ENCODE measurements around the gene PPBP.
A peak's percentile ranks its signal among the peaks of the same experiment; 100 is the strongest.

Gene PPBP, protein sequence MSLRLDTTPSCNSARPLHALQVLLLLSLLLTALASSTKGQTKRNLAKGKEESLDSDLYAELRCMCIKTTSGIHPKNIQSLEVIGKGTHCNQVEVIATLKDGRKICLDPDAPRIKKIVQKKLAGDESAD

GRCh38 chr4:73988061-73988460 lies at the start of gene PPBP:
PPBP (minus strand) TSS chr4:73988190; CDS start chr4:73988103, 87 bp downstream.
- peak in 1 of 3 donors; percentile 39 for DNase-seq

- peak in 1 of 3 donors; percentile 59 for DNase-seq
Measured at GRCh38 chr4:74037076-74037955, 49.3 kb upstream of the PPBP start.

DNA sequence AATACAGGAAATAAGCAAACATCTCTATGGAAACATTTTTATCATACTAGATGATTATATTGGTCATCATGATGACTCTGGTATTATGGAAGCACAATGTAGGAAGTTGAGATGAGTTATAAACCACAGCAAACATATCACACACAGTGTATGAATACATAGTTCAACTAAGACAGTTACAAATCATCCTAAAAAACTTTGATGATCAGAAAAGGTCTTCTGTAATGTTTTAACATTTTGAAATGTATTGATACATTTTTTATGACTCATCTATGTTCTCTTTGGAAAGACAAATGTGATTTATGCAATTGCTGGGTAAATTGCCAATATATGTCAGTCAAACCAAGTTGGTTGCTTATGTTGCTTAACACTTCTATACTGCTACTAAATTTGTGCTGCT lies 45.7 kb upstream of the PPBP start:
- DNase-seq = peak; percentile 42 to 90 (median 86)

DNA sequence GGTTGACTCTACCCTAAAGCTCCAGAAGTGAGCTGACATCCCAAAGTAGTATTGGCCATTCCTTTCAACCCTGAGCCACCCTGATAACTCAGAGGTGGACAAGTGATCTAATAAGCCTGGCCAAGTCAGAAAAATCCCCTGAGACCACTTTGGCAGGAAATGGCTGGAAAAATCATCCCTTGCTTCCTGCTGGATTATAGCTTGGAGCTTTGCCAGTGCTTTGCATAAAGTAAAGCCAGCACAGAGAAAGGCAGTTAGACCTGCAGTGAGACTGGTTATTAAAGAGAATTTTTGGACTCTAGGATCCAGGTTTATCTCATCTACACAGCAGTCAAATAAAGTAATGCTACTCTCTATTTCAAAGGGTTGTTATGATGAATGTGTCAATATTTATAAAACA lies 44.1 kb upstream of the PPBP start:
- no peak for DNase-seq

DNA sequence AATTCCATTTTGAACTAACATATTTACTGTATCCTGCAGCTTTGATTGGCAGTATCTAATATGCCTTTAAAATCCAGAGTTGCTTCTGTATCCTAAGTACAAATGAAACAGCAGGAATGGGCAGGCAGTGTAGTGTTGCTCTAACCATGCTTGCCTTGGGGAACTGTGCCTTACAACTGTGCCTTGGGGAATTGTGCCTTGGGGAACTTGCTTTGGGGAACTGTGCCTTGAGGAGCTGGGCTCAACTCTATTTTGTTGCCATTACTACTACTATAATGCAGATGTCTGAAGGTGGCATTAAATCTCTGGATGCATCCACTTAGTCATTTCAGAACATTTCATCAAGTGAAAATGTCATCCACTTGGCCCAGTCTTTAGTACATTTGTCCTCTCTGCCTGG lies 43.6 kb upstream of the PPBP start:
- no peak for DNase-seq

GRCh38 chr4:74030285-74030684 lies 42.3 kb upstream of the PPBP start:
- no peak for DNase-seq

DNA sequence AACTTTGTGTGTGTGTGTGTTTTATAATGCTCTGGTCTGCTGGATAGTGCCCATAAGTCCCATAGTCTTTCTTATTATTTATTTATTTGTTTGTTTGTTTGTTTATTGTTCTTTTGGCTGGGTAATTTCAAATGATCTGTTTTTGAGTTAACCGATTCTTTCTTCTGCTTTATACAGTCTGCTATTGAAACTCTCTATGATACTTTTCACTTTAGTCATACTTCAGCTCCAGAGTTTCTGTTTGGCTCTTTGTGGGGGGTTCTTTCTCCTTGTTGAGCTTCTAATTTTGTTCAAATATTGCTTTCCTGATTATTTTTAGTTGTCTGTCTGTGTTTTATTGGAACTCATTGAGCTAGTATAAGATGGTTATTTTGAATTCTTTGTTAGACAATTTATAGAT lies 40.5 kb upstream of the PPBP start:
- no peak for DNase-seq

GRCh38 chr4:74023709-74024108 lies 35.7 kb upstream of the PPBP start:
- DNase-seq = no peak

- peak; percentile 53 to 79 (median 77) for DNase-seq
Measured at GRCh38 chr4:74021601-74022000, 33.6 kb upstream of the PPBP start.

GRCh38 chr4:74018771-74019170 lies 30.8 kb upstream of the PPBP start:
- peak; percentile 66 to 94 (median 93) for DNase-seq

GRCh38 chr4:74018116-74018515 lies 30.1 kb upstream of the PPBP start:
- DNase-seq = peak in 2 of 3 donors; percentile 83 to 88

- DNase-seq = peak in 2 of 3 donors; percentile 59 to 70
Measured at GRCh38 chr4:74016068-74016467, 28.1 kb upstream of the PPBP start.

DNA sequence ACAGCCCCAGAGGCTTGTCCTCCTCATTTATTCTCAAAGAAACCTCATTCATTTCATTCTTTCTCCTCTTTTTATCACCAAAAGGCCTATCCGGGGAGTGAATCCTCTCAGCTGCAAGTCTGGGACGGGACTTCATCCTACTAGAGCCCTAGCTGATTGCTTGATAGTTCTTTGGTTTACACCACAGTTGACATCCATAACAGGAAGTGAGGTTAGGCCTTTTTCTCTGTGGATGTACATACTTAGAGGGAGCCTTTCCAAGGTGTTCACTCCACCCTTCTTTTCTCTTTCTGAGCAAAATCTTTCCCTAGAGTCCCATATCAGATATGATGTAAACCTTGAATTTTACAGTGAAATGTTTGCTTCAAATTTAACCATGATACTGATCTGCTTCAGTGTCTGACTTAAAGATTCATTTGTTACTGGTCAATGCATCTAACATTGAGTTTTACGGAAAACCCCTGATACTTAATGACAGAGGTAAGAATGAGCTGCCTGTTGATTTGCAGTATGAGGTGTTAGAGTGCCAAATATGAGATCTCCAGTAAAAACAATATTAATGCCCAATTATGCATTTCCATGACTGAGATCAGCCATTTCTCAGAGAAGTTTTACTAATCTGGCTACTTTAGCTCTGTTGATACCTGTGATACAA lies 27.3 kb upstream of the PPBP start:
- no peak for DNase-seq

DNA sequence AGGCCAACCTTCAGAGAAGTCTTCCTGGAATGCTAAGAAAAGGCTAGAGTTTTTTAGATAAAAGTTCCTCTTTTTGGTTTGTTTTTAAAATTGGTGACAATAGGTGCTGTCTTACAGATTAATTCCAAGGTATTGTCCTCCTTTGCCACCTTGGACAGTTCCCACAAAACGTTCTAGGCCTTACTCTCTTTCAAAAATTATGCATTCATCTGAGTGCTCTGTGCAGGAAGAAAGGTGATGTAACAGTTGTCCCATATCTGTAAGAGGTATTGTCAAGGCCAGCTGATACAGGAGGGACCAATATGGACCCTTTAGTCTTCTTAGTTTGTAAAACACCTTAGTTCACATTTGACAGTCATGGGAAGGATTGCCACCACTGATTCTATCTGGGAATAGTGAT lies 26.3 kb upstream of the PPBP start:
- DNase-seq = no peak

GRCh38 chr4:74013264-74013663 lies 25.3 kb upstream of the PPBP start:
- DNase-seq = peak; percentile 36 to 58 (median 53)

DNA sequence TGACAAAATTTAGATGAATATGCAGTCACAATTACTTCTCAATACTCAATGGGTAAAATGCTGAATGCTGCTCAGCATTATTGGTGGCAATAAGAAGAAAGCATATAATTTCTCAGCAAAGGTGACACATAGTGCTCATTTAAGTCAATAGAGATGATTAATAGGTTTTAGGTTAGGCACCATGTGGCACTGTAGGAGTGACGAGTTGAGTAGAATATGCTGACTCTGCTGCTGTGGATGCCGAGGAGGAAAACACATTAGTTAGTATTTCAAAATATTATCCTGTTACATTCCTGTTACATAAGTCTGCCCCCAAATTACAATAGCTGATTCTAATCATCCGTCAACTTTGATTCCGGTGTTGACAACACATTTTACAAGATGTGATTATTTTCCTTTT lies 24.1 kb upstream of the PPBP start:
- no peak for DNase-seq

- no peak for DNase-seq
Measured at GRCh38 chr4:74009307-74009706, 21.3 kb upstream of the PPBP start.

DNA sequence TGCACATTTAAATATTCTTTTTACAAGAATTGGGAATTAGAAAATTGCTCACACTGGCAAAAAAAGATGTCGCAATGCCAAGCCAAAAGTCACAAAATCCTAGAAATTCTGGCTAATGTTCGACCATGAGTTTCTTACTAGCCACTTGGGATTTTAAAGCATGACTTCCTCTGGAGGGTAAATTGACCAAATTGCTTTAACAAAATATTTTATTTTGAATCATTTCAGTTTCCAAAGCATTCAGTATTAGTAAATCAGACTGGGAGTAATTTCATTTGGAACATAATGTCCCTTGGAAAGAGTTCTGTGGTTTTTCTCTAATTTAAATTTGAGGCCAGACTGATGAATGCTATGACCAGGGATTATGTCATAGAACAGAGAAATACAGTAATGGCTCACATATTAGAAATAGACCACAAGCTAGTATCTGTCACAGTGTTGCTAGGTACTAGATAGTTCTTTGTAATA lies 18.1 kb upstream of the PPBP start:
- DNase-seq = peak in 1 of 3 donors; percentile 41

GRCh38 chr4:74005528-74005927 lies 17.5 kb upstream of the PPBP start:
- no peak for DNase-seq

- DNase-seq = no peak
Measured at GRCh38 chr4:74004668-74005067, 16.7 kb upstream of the PPBP start.

DNA sequence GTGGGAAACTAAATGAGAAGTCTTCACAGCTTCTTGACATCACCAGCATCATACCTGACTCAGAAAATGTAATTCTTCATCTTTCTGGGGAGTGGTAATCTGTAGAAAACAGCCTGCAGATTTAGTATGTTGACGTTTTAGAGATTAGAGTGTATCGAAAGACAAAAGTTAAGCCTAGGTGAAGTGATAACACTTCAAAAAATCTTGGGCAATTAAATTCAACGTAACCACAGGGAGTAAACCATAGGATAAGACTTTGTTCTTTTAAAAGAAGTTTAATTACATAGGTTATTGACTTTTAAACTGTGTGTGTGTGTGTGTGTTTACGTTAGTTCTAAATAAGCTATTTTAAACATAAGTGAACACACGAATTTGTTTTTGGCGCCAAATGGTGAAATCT lies 12.3 kb upstream of the PPBP start:
- no peak for DNase-seq

- peak; percentile 27 to 53 (median 30) for DNase-seq
Measured at GRCh38 chr4:73998040-73999011, 10.3 kb upstream of the PPBP start, which contains the start of gene CXCL5. CXCL5 (minus strand) TSS chr4:73998677; CDS start chr4:73998581, 96 bp downstream.
